NOMO-1 treated with DMSO at 0.1 percent for 48 hours (cell line): ENCODE results near the gene IL1B.
A peak's percentile ranks its signal among the peaks of the same experiment; 100 is the strongest.

Source experiments
- DNase-seq: peaks from one replicate; lab custom pipeline; 2025; ENCODE audit not compliant: unreplicated experiment; lab: John Stamatoyannopoulos, UW

IL1B gene

DNA sequence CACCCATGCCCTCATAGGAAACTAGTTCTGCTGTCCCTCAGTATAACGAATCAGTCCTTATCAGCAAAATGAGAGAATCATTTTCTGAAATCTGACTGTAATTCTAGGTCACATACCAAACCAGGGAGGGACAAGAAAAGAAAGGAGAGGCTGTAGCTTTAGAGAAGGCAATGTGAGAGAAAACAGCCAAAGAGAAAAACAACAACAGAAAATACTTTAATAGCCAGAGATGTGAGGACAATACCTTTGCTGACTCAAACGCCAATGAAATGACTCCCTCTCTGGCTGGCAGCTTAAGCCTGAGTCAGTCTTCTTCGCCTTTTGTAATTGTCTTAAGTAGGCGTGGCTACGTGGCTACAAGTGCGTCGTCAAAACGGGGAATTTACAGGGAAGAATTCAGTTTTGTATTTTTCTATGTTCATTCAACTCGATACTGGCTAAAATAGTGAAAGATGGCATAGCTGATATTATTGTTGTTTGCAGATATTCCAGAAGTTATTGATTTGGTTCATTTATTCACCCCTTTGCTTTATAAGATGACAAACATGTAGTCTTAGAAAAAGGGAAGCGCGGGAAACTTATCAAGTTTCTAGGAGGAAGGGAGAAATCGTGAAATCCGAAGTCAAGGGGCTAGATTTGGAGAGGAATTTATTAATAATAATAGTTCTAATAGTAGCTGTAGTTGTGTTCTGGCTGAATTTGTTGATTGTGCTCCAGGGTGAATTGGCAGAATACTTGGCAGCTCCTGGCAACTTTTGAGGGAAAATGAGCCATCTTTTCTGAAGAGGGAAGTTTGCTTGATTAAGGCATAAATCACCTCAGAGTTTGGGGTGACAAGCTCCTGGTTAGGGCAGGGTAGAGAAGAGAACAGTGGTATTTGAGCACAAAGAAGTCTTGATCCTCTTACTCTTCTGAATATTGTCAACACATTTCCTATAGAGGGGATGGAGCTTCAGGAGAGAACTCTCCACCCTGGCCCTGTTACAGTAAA, 52.1 kb downstream of the IL1B start, which contains the start of gene IL1A:
Gene IL1A, minus strand, starts transcription at position 295 of the 991 bp plus-strand sequence. CDS start 723 bp downstream, outside the sequence.
- DNase-seq: peak; percentile 84

DNA sequence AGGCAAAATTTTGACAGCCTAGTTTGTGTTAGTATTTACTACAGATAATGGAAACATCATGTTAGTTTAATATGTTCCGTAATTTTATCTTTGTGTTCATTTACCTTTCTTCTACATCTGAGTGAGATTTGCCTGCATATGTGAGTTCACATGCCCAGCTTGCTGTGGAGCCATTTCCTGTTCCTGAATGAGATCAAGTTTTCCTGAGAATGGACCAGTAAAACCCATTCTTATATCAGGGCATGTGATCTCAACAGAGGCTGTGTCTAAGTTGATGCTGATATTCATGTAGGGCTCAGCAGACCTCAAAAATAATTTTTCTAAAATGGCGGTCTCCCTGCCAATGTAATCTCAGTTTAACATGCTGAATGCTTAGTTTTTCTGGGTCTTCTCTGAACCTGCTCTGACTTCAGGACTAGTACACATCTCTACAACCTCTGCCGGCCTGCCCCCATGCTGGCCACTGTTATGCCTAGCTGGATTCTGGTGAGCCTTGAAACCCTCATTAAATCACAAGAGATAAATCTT, 53.3 kb downstream of the IL1B start:
- no peak for DNase-seq

DNA sequence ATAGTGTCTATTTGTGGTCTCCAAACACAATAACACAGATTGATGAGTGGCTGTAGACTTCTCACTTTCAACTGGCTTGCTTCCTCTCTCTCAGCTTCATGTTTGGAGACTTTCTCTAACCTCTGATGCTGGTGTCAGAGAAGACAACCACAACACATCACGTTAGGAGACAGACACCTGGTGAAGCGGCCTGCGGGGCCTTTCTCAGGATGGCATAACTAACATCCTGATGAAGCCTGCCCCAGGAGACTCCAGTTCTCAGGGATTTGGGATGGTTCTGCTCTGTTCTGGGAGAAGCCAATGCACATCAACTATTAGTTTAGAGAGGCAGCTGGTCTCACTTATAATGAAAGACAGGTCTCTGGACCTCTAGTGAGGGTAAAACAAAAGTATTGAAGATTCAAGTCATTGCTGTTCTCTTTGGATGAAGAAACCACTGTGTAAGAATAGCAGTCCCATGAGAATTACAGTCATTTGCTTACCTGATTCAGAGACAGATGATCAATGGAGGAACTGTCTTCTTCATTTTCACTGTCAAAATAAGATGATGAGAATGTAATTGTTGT, 54.3 kb downstream of the IL1B start:
- DNase-seq: no peak
